ENCODE measurements around the gene ZC3H10.
A peak's percentile ranks its signal among the peaks of the same experiment; 100 is the strongest.
"Not testable (repeated sequence)": the region's sequence is repeated elsewhere in the genome, so short reads cannot be mapped to it uniquely, and the experiment has no call there.

The ZC3H10 gene

GRCh38 chr12:56117778-56118687 is at the start of gene ZC3H10:
Gene ZC3H10 (plus strand): TSS chr12:56118266. CDS start chr12:56120563, 2,297 bp downstream.
- DNase-seq (ENCODE audit: low spot score): peak; percentile 88

- DNase-seq (ENCODE audit: low spot score): no peak
These were observed 46.4 kb upstream of the ZC3H10 start for GRCh38 chr12:56071648-56072047.

GRCh38 chr12:56074396-56074795 is 43.7 kb upstream of the ZC3H10 start:
- no peak for DNase-seq (ENCODE audit: low spot score)

- DNase-seq (ENCODE audit: low spot score): not testable (repeated sequence)
These were observed 40.1 kb upstream of the ZC3H10 start for GRCh38 chr12:56077966-56078365.

- no peak for DNase-seq (ENCODE audit: low spot score)
These were observed 39.6 kb upstream of the ZC3H10 start for GRCh38 chr12:56078427-56078826.

- peak; percentile 89 for DNase-seq (ENCODE audit: low spot score)
These were observed 38.9 kb upstream of the ZC3H10 start for GRCh38 chr12:56078931-56079722.

- peak; percentile 94 for DNase-seq (ENCODE audit: low spot score)
These were observed 38.1 kb upstream of the ZC3H10 start, which contains the start of gene ERBB3 for GRCh38 chr12:56079723-56080555. Gene ERBB3 (plus strand): TSS chr12:56080165. CDS start chr12:56080301, 136 bp downstream.

GRCh38 chr12:56080556-56081138 is 37.4 kb upstream of the ZC3H10 start:
- DNase-seq (ENCODE audit: low spot score): peak; percentile 65

GRCh38 chr12:56081393-56082347 is 36.4 kb upstream of the ZC3H10 start:
- DNase-seq (ENCODE audit: low spot score): peak; percentile 27

- no peak for DNase-seq (ENCODE audit: low spot score)
These were observed 35.7 kb upstream of the ZC3H10 start for GRCh38 chr12:56082382-56082781.

GRCh38 chr12:56082967-56083366 is 35.1 kb upstream of the ZC3H10 start:
- DNase-seq (ENCODE audit: low spot score): no peak

- DNase-seq (ENCODE audit: low spot score): peak; percentile 70
These were observed 33.0 kb upstream of the ZC3H10 start for GRCh38 chr12:56084958-56085543.

- DNase-seq (ENCODE audit: low spot score): peak; percentile 25
These were observed 32.0 kb upstream of the ZC3H10 start for GRCh38 chr12:56086096-56086495.

GRCh38 chr12:56086608-56087007 is 31.5 kb upstream of the ZC3H10 start:
- DNase-seq (ENCODE audit: low spot score): no peak

- peak; percentile 64 for DNase-seq (ENCODE audit: low spot score)
These were observed 30.8 kb upstream of the ZC3H10 start for GRCh38 chr12:56087220-56087619.

- DNase-seq (ENCODE audit: low spot score): no peak
These were observed 20.3 kb upstream of the ZC3H10 start for GRCh38 chr12:56097738-56098137.

- DNase-seq (ENCODE audit: low spot score): no peak
These were observed 19.5 kb upstream of the ZC3H10 start for GRCh38 chr12:56098592-56098991.

GRCh38 chr12:56099787-56100186 is 18.3 kb upstream of the ZC3H10 start:
- no peak for DNase-seq (ENCODE audit: low spot score)

- DNase-seq (ENCODE audit: low spot score): no peak
These were observed 17.0 kb upstream of the ZC3H10 start for GRCh38 chr12:56101045-56101444.

- no peak for DNase-seq (ENCODE audit: low spot score)
These were observed 15.4 kb upstream of the ZC3H10 start for GRCh38 chr12:56102683-56103065.

Measured in iPS-NIHi11 (cell line).